ENCODE data around the gene ARMC3.

DNA sequence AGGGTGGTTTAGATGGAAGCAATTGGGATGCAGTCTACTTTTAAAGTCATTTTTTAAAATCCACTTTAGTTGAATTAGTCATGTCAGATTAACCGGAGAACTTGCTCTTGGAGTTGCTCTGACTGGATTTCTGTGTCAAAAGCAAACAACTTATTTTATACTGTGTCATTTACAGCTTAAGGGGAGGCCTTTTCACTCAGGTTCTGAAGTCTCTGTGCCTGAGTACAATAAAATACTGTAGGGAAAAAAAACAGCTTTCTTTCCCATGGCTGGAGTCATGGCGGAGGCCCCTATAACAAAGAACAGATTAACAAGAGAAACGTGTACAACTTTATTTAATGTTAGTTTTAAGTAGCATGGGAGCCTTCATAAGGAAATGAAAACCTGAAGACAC is 128.3 kb downstream of the ARMC3 start:
- no peak for TF ChIP-seq EZH2 (IDR thresholded peaks at IDR 0.05; ENCODE audit: low read depth, unreplicated experiment)
- no peak for TF ChIP-seq EZH2phosphoT487 (IDR thresholded peaks at IDR 0.05; ENCODE audit: unreplicated experiment)
- TF ChIP-seq, protein P1, sequence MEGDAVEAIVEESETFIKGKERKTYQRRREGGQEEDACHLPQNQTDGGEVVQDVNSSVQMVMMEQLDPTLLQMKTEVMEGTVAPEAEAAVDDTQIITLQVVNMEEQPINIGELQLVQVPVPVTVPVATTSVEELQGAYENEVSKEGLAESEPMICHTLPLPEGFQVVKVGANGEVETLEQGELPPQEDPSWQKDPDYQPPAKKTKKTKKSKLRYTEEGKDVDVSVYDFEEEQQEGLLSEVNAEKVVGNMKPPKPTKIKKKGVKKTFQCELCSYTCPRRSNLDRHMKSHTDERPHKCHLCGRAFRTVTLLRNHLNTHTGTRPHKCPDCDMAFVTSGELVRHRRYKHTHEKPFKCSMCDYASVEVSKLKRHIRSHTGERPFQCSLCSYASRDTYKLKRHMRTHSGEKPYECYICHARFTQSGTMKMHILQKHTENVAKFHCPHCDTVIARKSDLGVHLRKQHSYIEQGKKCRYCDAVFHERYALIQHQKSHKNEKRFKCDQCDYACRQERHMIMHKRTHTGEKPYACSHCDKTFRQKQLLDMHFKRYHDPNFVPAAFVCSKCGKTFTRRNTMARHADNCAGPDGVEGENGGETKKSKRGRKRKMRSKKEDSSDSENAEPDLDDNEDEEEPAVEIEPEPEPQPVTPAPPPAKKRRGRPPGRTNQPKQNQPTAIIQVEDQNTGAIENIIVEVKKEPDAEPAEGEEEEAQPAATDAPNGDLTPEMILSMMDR (conservative IDR thresholded peaks at IDR 0.05; ENCODE audit: low read depth in 2 of 2): no peak
- TF ChIP-seq CREB1 (CRISPR knock-in tag; IDR thresholded peaks at IDR 0.05; ENCODE audit: low read depth): no peak
- no peak for TF ChIP-seq POLR2AphosphoS5 (IDR thresholded peaks at IDR 0.05; ENCODE audit: low read depth)
- TF ChIP-seq JUNB (IDR thresholded peaks at IDR 0.05; ENCODE audit: unreplicated experiment): no peak
- TF ChIP-seq, protein P2, sequence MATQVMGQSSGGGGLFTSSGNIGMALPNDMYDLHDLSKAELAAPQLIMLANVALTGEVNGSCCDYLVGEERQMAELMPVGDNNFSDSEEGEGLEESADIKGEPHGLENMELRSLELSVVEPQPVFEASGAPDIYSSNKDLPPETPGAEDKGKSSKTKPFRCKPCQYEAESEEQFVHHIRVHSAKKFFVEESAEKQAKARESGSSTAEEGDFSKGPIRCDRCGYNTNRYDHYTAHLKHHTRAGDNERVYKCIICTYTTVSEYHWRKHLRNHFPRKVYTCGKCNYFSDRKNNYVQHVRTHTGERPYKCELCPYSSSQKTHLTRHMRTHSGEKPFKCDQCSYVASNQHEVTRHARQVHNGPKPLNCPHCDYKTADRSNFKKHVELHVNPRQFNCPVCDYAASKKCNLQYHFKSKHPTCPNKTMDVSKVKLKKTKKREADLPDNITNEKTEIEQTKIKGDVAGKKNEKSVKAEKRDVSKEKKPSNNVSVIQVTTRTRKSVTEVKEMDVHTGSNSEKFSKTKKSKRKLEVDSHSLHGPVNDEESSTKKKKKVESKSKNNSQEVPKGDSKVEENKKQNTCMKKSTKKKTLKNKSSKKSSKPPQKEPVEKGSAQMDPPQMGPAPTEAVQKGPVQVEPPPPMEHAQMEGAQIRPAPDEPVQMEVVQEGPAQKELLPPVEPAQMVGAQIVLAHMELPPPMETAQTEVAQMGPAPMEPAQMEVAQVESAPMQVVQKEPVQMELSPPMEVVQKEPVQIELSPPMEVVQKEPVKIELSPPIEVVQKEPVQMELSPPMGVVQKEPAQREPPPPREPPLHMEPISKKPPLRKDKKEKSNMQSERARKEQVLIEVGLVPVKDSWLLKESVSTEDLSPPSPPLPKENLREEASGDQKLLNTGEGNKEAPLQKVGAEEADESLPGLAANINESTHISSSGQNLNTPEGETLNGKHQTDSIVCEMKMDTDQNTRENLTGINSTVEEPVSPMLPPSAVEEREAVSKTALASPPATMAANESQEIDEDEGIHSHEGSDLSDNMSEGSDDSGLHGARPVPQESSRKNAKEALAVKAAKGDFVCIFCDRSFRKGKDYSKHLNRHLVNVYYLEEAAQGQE (IDR thresholded peaks at IDR 0.05; ENCODE audit: unreplicated experiment): no peak
- TF ChIP-seq, protein P3, sequence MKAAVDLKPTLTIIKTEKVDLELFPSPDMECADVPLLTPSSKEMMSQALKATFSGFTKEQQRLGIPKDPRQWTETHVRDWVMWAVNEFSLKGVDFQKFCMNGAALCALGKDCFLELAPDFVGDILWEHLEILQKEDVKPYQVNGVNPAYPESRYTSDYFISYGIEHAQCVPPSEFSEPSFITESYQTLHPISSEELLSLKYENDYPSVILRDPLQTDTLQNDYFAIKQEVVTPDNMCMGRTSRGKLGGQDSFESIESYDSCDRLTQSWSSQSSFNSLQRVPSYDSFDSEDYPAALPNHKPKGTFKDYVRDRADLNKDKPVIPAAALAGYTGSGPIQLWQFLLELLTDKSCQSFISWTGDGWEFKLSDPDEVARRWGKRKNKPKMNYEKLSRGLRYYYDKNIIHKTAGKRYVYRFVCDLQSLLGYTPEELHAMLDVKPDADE (IDR thresholded peaks at IDR 0.05): no peak
- no peak for TF ChIP-seq NANOG (IDR thresholded peaks at IDR 0.05; ENCODE audit: borderline replicate concordance)
- TF ChIP-seq ZNF114 (CRISPR knock-in tag; IDR thresholded peaks at IDR 0.05): no peak
- no peak for TF ChIP-seq ZNF331 (CRISPR knock-in tag; IDR thresholded peaks at IDR 0.05; ENCODE audit: low read depth)

Data from GM23338 (cell line).